PC-3 (cell line): ENCODE measurements around the gene MAPK8IP2.

Experiments
- CTCF ChIP-seq: fragments of 300-600 bp; sonication (generic); conservative IDR thresholded peaks from 2 replicates; pipeline ENCODE4 v1.5.1; 2017; ENCODE audit warnings: antibody characterized with exemption, low read depth, mild to moderate bottlenecking, low read length
- EZH2 ChIP-seq: fragments of 300-600 bp; sonication (generic); IDR thresholded peaks from one replicate; pipeline ENCODE4 v1.6.1; 2017; ENCODE audit warnings: antibody characterized with exemption, mild to moderate bottlenecking, low read length; ENCODE audit not compliant: unreplicated experiment
- EZH2phosphoT487 ChIP-seq: fragments of 300-600 bp; sonication (generic); IDR thresholded peaks from 2 replicates; pipeline ENCODE4 v1.6.1; 2018; ENCODE audit warnings: mild to moderate bottlenecking, antibody characterized with exemption, low read length, borderline replicate concordance

DNA sequence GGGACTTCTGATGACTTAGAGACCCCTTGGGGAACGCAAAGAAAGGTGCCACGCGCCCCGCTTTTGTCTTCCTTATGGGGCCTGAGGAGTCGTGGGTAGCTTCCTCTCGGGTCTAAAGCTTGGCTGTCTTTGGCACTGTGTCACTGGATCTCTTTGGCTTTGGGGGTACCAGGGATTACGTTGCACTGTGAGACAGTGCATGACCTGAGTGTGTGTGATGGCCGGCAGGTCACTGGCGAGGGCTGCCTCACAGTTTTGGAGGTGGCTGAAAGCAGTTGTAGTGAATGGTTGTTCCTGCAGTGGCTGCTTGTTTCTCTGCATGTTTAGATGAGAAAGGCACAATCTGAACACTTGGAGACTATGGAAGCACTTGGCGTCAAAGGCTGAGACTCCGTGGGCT is 33.2 kb downstream of the MAPK8IP2 start:
- TF ChIP-seq CTCF (no peak), EZH2 (no peak), EZH2phosphoT487 (no peak)
